ENCODE measurements around the gene KLHL12. TPM values are rescaled to one million over a fixed set of nuclear protein-coding genes. Genes with fewer than 3 reads are reported as not detected.

KLHL12 gene
- total RNA-seq, 6 experiments from 2014 or later: 10.7 to 13.0 (median 12.3) TPM

- WGBS (ENCODE audit: insufficient coverage, low coverage, low lambda C conversion rate, missing lambda C conversion rate): 64% methylated on average over 2 of the region's 5 CpGs
- Histone ChIP-seq H3K4me1 (peaks cover 0 to 8% (median 0%) of the 10 kb centered on the region in 4 donors), H3K36me3 (no peaks in the 10 kb centered on the region), H3K4me3 (no peak overlapping the region), H3K9me3 (no peaks in the 10 kb centered on the region), H3K27me3 (no peaks in the 10 kb centered on the region), H3K27ac (no peak overlapping the region)
- DNase-seq (no peak), ATAC-seq (no peak)
- intact Hi-C loops (cut with DNase I): no loop called here
- TF ChIP-seq CTCF (IDR thresholded peaks at IDR 0.05) (no peak), POLR2A (IDR thresholded peaks at IDR 0.05) (no peak)
Observed at GRCh38 chr1:202844259-202844658, 82.8 kb downstream of the KLHL12 start.

GRCh38 chr1:202843081-202843480, 84.0 kb downstream of the KLHL12 start:
- intact Hi-C loops (cut with DNase I): no loop called here
- TF ChIP-seq CTCF (IDR thresholded peaks at IDR 0.05) (no peak), POLR2A (IDR thresholded peaks at IDR 0.05) (no peak)
- DNase-seq: no peak
- no peak for ATAC-seq
- H3K27me3 ChIP-seq: no peaks in the 10 kb centered on the region
- H3K4me3 ChIP-seq: no peak overlapping the region
- H3K4me1 ChIP-seq: peaks cover 0 to 5% (median 0%) of the 10 kb centered on the region in 4 donors
- no peaks in the 10 kb centered on the region for H3K9me3 ChIP-seq
- WGBS (ENCODE audit: insufficient coverage, low coverage, low lambda C conversion rate, missing lambda C conversion rate): 95% methylated on average over 10 of the region's 11 CpGs
- H3K27ac ChIP-seq: no peak overlapping the region
- no peaks in the 10 kb centered on the region for H3K36me3 ChIP-seq

Small RNA genes lying within 50 kb of the gene (small RNA-seq; reads per million reads assigned to genes)
- 0 reads per million in 2 experiments for gene RF00019

Other genes with a start within 250 kb of the KLHL12 start
- gene SYT2, start 216.8 kb downstream of the KLHL12 start, total RNA-seq: not detected
- 10 to 100 TPM; 12.0 to 22.6 (median 16.1) TPM for gene KDM5B, start 118.8 kb downstream of the KLHL12 start, total RNA-seq
- under 1 TPM in 2 of 6 experiments, not detected in 4; 0.49 to 0.86 TPM for gene PCAT6, start 116.3 kb downstream of the KLHL12 start, total RNA-seq
- gene RABIF, start 38.1 kb downstream of the KLHL12 start, total RNA-seq: 1 to 10 TPM; 2.6 to 6.3 (median 4.5) TPM
- gene ADIPOR1, start 31.1 kb upstream of the KLHL12 start, total RNA-seq: 10 to 100 TPM; 49.3 to 88.3 (median 61.1) TPM
- gene CYB5R1, start 40.0 kb upstream of the KLHL12 start, total RNA-seq: 10 to 100 TPM; 29.6 to 42.7 (median 36.4) TPM
- 10 to 100 TPM; 21.4 to 38.1 (median 31.0) TPM for gene TMEM183A, start 80.1 kb upstream of the KLHL12 start, total RNA-seq
- gene PPFIA4, start 99.3 kb upstream of the KLHL12 start, total RNA-seq: 1 to 10 TPM in 1 of 6 experiments, under 1 TPM in 4, not detected in 1; 0.18 to 5.5 (median 0.49) TPM
- gene MYOG, start 158.8 kb upstream of the KLHL12 start, total RNA-seq: not detected
- under 1 TPM in 5 of 6 experiments, not detected in 1; 0.31 to 0.78 (median 0.39) TPM for gene ADORA1, start 200.5 kb upstream of the KLHL12 start, total RNA-seq
- under 1 TPM in 1 of 6 experiments, not detected in 5; 0.12 TPM for gene MYBPH, start 248.6 kb upstream of the KLHL12 start, total RNA-seq